GM19099 (cell line): ENCODE results near the gene CD101.

Experiments
- POLR2A ChIP-seq: IDR thresholded peaks from 3 replicates; pipeline ENCODE4 v1.6.1; 2011; ENCODE audit warnings: low read depth; ENCODE audit not compliant: insufficient read length; ENCODE audit errors: extremely low read depth

The CD101 gene

GRCh38 chr1:117054068-117054467, 52.5 kb downstream of the CD101 start:
- no peak for TF ChIP-seq POLR2A

DNA sequence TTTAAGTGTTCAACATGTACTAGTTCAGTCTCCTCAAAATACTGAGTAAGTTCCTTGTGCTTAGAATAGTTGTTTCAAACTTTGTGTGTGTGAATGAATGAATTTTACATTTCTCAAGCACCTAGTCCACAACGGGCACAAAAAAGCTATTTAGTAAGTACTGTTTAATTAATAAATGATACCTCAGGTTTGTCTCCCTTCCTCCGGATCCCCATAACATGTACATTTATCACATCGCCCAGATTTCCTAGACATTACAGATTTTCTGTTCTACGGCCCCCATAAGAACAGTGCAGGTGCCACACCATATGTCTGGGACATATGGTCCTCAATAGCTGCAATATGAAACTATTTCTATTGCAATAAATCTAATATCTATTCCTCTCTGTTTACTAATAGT, 57.2 kb downstream of the CD101 start:
- TF ChIP-seq POLR2A: no peak

DNA sequence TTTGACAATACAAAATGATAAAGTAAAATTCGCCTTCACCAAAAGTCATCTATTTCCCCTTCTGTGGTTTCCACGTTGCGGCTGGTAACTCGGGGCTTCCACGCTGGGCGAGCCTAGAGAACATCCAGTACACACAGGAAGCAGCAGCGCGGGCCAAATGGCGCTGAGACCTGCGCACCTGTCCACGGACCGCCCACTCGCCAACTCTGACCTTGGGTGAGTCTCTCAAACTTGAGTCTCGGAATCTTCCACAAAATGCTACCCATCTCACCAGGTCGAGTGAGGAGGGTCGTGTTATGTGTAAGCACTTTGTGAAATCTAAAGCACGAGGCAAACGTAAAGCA, 57.7 kb downstream of the CD101 start:
- no peak for TF ChIP-seq POLR2A

DNA sequence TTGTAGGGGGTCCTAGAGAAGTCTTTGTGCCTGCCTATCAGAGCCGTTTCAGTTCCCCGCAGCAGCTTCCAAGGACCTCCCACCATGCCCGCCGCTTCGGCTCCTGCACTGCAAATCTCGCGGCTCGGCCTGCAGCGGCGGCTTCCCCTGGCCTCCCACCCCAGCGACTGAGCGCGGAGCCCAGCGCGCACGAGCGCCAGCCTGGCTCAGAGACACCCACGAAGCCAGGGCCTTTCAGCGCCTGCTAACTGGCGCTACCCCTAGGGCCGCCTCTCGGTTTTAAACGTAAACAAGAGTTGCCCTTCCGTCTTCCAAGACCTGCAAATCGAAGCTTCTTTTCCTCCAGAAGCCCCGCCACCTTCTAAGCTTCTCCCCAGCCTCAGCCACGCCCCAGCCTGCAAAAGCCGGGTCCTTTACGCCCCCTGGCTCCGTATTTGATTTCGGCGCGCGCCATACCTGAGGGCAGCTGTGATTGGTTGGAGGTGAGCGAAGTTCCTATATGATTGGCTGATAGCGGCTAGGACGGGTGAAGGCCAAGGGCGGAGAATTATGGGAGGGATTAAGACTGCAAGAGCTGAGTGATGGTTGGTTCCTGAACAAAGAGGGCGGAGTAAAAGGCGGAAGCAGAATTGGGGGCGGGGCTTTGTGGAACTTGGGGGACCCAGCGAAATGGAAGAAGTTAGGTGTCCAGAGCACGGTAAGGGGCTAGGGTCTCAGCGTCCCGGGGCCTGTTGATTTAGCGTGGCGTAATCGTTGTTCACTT, 58.3 kb downstream of the CD101 start, which contains the start of gene TTF2:
TTF2 (plus strand) TSS at position 649 of the 763 bp plus-strand sequence; CDS start at position 670, 21 bp downstream.
- peak; percentile 80 for TF ChIP-seq POLR2A

DNA sequence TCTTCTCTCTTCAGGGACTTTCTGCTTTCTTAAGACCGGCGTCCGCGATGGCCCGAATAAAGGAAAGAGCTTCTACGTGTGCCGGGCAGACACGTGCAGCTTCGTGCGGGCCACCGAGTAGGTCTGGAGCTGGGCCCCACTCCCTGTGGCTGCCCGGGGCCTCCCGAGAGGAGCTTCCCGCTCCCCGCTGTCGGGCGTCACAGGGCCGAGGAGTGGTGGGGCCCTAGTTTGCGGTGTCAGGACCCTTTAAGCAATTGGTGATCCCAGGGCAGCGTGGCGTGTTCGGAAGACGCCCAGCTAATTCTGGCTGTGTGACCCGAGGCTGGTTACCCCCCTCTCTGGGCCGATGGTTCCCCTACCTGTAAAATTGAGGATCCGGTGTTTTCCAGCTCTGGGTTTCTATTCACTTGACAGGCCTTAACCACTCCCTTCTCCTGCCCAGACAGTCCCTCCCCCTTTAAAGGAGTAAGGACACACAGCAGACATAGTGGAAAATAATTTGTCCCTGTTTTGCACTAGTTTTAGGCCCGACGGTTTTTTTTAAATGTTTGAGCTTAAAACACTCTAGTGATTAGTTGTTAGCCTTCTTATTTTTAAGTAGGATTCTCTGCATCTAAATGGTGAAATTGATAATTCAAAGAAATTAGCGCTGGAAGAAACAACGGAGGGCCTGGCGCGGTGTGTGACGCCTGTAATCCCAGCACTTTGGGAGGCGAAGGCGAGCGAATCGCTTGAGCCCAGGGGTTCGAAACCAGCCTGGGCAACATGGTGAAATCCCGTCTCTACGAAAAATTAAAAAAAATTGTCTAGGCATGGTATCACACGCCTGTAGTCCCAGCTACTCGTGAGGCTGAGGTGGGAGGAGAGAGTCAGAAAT, 59.1 kb downstream of the CD101 start:
- TF ChIP-seq POLR2A: peak; percentile 42

GRCh38 chr1:117061986-117062415, 60.4 kb downstream of the CD101 start:
- no peak for TF ChIP-seq POLR2A

DNA sequence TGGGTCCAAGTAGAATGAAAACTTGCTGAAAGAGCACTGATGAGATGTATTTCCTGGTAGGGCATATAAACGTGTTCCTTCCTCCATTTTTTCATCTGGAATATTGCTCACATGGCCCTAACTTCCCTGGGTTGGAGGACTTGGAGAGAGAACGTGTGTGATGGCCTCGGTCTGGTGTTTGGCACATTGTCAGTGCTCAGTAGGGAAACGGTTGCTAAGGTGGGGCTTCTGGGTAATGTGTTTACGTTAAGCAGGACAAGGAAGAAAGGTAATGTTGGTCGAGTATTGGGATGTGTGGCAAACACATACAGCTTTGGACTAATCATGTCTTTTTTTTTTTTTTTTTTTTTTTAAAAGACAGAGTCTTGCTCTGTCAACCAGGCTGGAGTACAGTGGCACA, 64.8 kb downstream of the CD101 start:
- TF ChIP-seq POLR2A: no peak

GRCh38 chr1:117067533-117068370, 66.2 kb downstream of the CD101 start:
- no peak for TF ChIP-seq POLR2A

DNA sequence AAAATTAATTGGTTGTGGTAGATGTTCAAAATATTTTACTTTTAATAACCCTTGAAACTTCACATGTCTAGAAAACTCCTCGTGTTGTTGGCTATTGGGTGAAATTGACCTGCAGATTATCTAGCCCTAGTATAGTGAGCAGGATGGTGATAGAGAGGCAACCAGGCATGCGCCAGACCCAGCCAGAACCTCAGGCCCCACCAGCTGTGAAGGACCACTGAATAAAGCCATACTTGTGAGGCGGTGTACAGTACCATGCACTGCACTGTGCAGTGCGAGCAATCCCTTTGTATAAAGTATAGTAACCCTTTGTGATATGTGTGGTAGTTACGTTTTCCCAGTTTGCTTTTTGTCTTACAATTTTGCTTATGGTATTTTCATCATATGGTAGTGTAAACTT, 67.0 kb downstream of the CD101 start:
- TF ChIP-seq POLR2A: no peak

DNA sequence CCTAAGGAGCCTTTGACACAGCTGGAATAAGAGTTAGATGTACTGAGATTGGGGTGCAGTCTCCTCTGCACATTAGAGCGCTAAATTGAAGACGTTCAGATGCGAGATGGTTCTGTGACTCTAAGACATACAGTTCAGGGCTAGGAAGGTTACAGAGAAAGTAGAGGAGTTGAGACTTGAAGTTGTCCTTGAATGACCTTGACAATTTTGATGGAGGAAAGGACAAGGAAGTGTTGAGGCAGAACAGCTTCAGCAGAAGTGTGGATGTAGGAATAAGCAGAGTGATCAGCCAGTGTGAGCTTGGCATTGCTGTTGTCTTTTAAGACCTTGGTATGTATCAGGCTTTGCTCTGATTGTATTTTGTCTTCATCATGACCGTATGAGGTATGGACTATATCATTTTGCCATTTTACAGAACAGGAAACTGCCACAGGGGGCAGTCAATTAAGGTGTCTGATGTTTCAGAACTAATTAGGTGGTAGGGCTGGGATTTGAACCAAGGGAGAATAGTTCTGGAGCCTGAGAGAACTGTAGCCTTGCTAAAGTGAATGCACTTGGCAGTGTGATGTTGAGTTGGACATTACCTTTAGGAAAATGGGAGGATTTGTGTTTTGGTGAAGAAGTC, 67.8 kb downstream of the CD101 start:
- TF ChIP-seq POLR2A: no peak

GRCh38 chr1:117070124-117070523, 68.6 kb downstream of the CD101 start:
- TF ChIP-seq POLR2A: no peak

- no peak for TF ChIP-seq POLR2A
Observed at GRCh38 chr1:117076648-117077047, 75.1 kb downstream of the CD101 start.

GRCh38 chr1:117077267-117077666, 75.7 kb downstream of the CD101 start:
- no peak for TF ChIP-seq POLR2A

DNA sequence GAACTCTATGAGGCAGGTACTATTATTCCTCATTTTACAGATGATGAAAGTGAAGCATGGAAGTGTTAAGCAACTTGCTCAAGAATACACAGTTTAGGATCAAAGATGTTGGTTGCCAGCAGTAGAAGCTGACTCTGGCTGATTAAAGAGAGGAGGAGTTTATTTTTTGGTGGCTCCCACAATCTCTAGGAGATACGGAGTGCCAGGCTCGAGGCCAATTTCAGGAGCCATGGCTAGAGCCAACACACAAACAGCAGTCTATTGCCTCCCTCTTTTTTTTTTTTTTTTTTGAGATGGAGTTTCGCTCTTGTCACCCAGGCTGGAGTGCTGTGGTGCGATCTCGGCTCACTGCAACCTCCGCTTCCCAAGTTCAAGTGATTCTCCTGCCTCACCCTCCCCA, 78.2 kb downstream of the CD101 start:
- no peak for TF ChIP-seq POLR2A

DNA sequence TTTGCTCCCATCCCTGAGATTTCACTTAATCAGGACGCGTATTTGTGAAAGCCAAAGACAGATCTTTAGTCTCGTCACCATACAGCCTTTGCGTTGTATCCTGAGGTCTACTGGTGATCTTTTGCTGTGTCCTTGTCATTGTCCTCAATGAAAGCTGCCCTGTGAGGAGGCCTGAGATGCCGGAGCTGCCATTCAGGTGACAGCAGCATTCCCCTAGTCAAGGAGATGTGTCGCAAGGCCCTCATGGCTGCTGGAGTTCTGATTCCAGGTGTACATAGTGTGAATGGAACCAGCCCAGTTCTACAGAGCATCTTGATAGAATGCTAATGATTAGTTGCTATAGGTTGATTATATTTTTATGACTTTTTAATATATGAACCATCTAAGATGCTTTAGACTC, 82.7 kb downstream of the CD101 start:
- TF ChIP-seq POLR2A: no peak
